8988T (cell line): ENCODE results near the gene PTGR2.
"Not testable (repeated sequence)": the region's sequence is repeated elsewhere in the genome, so short reads cannot be mapped to it uniquely, and the experiment has no call there.

Experiments
- DNase-seq: peaks from one replicate; pipeline ENCODE4 v3.0.0; 2011

Gene PTGR2

GRCh38 chr14:73887694-73888459 is 36.2 kb downstream of the PTGR2 start:
- no peak for DNase-seq

GRCh38 chr14:73888460-73888725 is 36.8 kb downstream of the PTGR2 start:
- DNase-seq: no peak

- DNase-seq: no peak
Measured at GRCh38 chr14:73888971-73889370, 37.3 kb downstream of the PTGR2 start.

GRCh38 chr14:73889376-73889775 is 37.7 kb downstream of the PTGR2 start:
- DNase-seq: no peak

- DNase-seq: not testable (repeated sequence)
Measured at GRCh38 chr14:73894180-73894687, 42.6 kb downstream of the PTGR2 start.

- no peak for DNase-seq
Measured at GRCh38 chr14:73895939-73896338, 44.3 kb downstream of the PTGR2 start.

- no peak for DNase-seq
Measured at GRCh38 chr14:73896521-73896920, 44.9 kb downstream of the PTGR2 start.

- DNase-seq: no peak
Measured at GRCh38 chr14:73903028-73903427, 51.4 kb downstream of the PTGR2 start.

GRCh38 chr14:73909681-73910080 is 58.0 kb downstream of the PTGR2 start:
- DNase-seq: no peak

- no peak for DNase-seq
Measured at GRCh38 chr14:73913256-73913655, 61.6 kb downstream of the PTGR2 start.

- no peak for DNase-seq
Measured at GRCh38 chr14:73916324-73916723, 64.7 kb downstream of the PTGR2 start.

- not testable (repeated sequence) for DNase-seq
Measured at GRCh38 chr14:73919457-73919856, 67.8 kb downstream of the PTGR2 start.

GRCh38 chr14:73924337-73924736 is 72.7 kb downstream of the PTGR2 start:
- DNase-seq: no peak
